ENCODE measurements around the gene RPS6KA5. TPM values are rescaled to one million over a fixed set of nuclear protein-coding genes. Genes with fewer than 3 reads are reported as not detected.
A peak's percentile ranks its signal among the peaks of the same experiment; 100 is the strongest.

The RPS6KA5 gene
- total RNA-seq, 2 donors from 2014 or later = 8.1 to 9.6 TPM

GRCh38 chr14:91075553-91075952 lies 15.1 kb upstream of the RPS6KA5 start:
- DNase-seq = no peak
- intact Hi-C loops (cut with DNase I) = no loop called here

DNA sequence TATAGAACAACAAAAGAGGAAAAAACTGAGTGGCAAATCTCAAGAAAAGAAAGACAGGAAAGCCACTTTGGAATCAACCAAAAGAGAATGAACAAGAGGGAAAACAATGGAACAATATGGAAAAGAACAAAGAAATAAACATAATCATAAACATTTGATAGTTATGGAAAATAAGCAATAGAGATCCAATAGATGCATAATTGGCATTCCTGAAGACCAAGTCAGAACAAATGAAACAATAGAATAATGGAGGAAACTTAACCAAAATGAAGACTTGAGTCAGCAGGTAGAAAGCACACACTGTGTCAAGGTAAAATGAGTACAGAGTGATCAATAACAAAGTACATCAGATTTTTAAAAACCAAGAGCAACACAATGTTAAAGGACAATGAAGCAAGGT lies 10.1 kb upstream of the RPS6KA5 start:
- intact Hi-C loops (cut with DNase I) = no loop called here
- no peak for ATAC-seq
- DNase-seq = no peak

More at GRCh38 chr14:91075553-91075952, 15.1 kb upstream of the RPS6KA5 start:
- ATAC-seq = no peak

- intact Hi-C loops (cut with DNase I) = no loop called here
- ATAC-seq (no peak), DNase-seq (no peak)
Observed at GRCh38 chr14:91068642-91069041, 8.2 kb upstream of the RPS6KA5 start.

GRCh38 chr14:91067186-91067585 lies 6.7 kb upstream of the RPS6KA5 start:
- DNase-seq (no peak), ATAC-seq (no peak)
- intact Hi-C loops (cut with DNase I) = no loop called here

GRCh38 chr14:91065266-91065665 lies 4.8 kb upstream of the RPS6KA5 start:
- DNase-seq (no peak), ATAC-seq (no peak)
- intact Hi-C loops (cut with DNase I) = no loop called here

GRCh38 chr14:91063119-91063518 lies 2.7 kb upstream of the RPS6KA5 start:
- intact Hi-C loops (cut with DNase I) = loop anchor here in 1 of 2 donors (5.0 kb wide), 1 partner anchor 109 kb away; no protein-coding TSS in a partner anchor
- no peak for ATAC-seq

DNA sequence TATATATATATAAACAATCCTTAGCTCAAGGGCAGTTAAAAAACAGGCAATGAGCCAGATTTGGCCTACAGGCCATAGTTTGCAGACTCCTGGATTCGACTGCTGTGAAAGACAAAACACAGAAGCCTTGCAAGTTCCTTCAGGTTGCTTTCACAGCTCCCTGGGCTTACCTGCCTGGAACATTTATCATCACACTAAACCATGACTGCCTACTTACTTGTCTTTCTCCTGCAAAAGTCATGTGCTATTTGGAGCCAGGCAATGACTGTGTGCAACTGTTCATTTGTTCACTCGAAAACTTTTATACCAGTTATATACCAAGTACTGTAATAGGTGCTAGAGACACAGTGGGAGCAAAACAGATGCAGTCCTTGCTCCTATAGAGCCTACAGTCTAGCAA lies 2.2 kb upstream of the RPS6KA5 start:
- no peak for DNase-seq
- no peak for ATAC-seq
- intact Hi-C loops (cut with DNase I) = loop anchor here in 1 of 2 donors (5.0 kb wide), 1 partner anchor 110 kb away; no protein-coding TSS in a partner anchor

More at GRCh38 chr14:91063119-91063518, 2.7 kb upstream of the RPS6KA5 start:
- no peak for DNase-seq

DNA sequence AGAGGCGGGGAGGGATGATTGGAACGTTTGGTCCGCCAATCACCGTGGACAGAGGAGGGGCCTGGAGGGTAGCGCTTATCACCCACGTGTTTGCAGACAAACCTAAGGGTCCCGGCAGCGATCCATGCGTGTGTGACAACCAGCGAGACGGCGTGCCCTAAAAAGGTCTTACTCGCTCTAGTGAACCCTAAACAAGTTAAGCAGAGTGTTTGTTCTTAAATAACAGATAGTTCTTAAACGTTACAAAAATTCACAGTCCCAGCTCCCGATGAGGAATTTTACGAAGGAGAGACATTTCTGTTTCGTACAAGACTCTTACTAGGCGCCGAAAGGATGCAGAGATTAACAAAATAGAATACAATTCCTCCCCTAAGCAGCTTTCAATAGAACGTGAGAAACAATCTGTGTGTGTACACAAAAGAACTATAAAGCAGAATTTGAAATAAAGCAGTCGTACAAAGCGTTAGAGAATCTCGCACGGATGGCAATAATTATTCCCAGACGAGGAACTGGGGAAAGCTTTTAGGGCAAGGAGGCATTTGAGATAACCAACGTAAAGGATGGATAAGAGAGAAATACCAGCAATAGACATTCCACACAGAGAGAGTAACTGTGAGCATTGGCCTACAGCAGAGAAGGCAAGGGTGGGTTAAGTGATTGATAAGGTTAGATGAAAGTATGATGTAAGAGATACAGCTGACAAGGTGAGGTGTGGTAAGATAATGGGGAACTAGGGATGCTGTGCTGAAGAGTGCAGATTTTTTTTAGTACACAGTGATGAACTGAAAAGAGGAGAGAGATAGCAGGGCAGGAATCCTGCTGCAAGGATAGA lies 831 bp upstream of the RPS6KA5 start:
- no peak for ATAC-seq
- intact Hi-C loops (cut with DNase I) = loop anchor here in 1 of 2 donors (5.0 kb wide), 1 partner anchor 111 kb away; no protein-coding TSS in a partner anchor
- no peak for DNase-seq

DNA sequence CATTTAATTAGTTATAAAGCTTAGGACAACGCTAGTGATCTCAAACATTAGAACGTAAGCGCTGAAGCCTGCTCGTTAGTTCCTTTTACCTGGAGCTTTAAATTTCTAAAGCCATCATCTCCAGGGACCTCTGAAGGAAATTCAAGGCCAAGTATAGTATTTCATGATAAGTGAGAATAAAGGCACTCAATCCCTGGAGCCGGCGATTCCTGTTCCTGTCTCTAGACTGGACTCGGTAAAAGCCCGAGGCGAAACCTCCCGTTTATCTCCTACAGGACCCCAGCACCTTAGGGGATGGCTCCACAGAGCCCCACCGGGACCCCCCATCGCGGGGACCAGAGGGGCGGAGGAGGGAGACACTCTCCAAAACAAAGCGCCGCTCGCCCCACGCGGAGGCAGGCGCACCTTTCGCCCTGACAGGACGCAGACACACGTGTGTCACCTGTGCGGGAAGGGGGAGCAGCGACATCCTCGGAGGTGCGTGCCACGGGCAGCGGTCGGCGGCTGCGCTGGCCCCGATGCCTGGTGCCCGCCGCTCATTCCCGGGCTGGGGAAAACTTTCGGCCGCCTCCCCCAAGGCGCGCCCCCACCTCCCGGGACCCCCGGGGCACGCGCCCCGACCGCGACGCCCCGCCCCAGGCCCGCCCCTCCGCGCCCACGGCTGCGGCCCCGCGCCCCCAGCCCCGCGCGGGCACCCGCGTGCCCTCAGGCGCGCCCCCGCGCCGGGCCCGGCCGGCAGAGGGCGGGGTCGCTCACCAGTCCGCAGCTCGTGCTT lies 678 bp downstream of the RPS6KA5 start:
- intact Hi-C loops (cut with DNase I) = loop anchor here (5.0 kb wide), 1 partner anchor 113 kb away; no protein-coding TSS in a partner anchor
- DNase-seq (peak; percentile 42), ATAC-seq (peak; percentile 56 to 70)

- ATAC-seq (no peak), DNase-seq (no peak)
- intact Hi-C loops (cut with DNase I) = loop anchor here in 1 of 2 donors (5.0 kb wide), 1 partner anchor 114 kb away; no protein-coding TSS in a partner anchor
Observed at GRCh38 chr14:91058042-91058581, 2.3 kb downstream of the RPS6KA5 start.

DNA sequence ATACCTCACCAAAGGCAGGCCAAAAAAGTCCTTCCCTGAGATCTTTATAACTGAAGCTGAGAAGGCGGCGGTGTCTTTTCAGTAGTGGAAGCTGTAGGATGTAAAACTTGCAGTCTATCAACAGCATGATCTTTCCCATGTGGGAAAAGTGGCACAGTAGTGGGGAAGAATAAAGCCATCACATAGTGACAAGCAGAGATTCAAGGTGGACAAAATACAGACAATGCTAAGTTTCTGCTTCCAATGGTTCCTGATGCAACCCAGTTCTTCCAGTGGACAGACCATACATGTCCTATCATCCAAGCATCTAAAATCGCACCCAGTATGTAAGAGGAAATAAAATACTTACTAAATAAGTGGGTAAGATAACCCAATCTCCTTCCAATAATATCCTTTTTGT lies 4.1 kb downstream of the RPS6KA5 start:
- DNase-seq (no peak), ATAC-seq (no peak)
- intact Hi-C loops (cut with DNase I) = loop anchor here in 1 of 2 donors (5.0 kb wide), 1 partner anchor 116 kb away; no protein-coding TSS in a partner anchor

GRCh38 chr14:91055016-91055415 lies 5.4 kb downstream of the RPS6KA5 start:
- ATAC-seq (no peak), DNase-seq (no peak)
- intact Hi-C loops (cut with DNase I) = loop anchor here in 1 of 2 donors (5.0 kb wide), 1 partner anchor 117 kb away; no protein-coding TSS in a partner anchor

GRCh38 chr14:91048676-91049075 lies 11.8 kb downstream of the RPS6KA5 start:
- no peak for ATAC-seq
- no peak for DNase-seq
- intact Hi-C loops (cut with DNase I) = no loop called here

- DNase-seq (no peak), ATAC-seq (no peak)
- intact Hi-C loops (cut with DNase I) = no loop called here
Observed at GRCh38 chr14:91048265-91048664, 12.2 kb downstream of the RPS6KA5 start.

DNA sequence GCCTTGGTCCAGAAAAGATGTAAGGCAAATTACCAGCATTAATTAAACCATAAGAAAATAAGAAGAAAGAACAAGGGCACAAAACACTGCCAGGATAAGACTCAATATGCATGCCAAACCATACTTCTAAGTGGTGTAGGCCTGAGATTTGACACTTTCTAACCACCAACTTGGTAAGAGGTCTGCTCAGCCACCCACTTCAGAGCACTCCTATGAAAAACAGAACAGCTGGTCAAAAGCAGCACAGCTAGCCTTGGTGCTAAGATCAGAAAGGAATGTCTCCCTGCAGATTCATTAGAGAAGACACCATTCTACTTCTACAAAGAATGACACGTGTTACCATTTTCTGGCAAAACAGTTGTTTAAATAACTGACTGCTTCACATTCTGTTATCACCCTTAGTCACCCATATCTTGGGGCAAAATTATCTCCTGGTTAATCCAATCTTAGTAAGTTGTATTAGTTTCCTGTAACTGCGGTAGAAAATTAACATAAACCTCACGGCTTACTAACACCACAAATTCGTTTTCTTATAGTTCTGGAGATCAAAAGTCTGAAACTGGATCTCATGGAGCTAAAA lies 13.2 kb downstream of the RPS6KA5 start:
- intact Hi-C loops (cut with DNase I) = no loop called here
- DNase-seq (no peak), ATAC-seq (no peak)

DNA sequence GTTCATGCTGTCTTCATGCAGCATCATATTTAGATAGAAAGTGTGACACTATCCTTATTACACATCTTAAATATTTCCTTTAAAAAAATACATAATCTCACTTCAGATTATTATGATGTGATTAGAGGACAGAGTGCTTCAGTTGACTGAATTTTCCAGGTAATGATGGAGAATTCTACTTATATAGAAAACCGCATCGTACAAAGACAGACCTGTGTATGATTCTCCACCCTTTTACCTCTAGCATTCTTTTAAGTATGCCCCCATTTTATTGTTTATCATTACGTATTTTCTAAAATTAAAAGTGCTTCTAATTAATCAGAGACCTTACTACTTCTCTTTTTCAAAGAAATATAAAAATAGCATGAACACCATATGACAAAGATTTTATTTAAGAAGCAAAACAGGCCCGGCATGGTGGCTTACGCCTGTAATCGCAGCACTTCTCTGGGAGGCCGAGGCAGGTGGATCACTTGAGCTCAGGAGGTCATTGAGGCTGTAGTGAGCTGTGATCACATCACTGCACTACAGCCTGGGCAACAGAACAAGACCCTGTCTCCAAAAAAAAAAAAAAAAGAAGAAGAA lies 13.9 kb downstream of the RPS6KA5 start:
- intact Hi-C loops (cut with DNase I) = no loop called here
- ATAC-seq (no peak), DNase-seq (no peak)

DNA sequence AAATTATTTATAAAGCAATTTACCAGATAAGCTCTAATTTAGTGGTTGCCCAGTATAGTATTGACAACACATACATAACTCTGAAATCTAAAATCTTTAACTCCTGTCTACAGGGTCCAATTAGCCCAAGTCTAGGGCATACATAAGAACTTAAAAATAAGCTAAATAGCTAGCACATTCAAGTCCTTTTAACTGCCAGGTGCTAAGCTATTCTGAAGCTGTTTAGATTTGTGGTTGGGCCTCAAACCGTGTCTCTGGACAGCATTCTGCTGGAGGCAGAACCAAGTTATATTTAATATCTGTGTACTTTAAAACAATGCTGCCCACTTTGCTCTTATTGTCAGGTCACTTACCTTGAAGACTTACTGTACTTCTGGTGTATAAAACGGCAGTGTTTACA lies 19.0 kb downstream of the RPS6KA5 start:
- DNase-seq (no peak), ATAC-seq (no peak)
- intact Hi-C loops (cut with DNase I) = no loop called here

GRCh38 chr14:91040545-91040944 lies 19.9 kb downstream of the RPS6KA5 start:
- intact Hi-C loops (cut with DNase I) = no loop called here
- no peak for ATAC-seq
- DNase-seq = no peak

- peak; percentile 20 for DNase-seq
- intact Hi-C loops (cut with DNase I) = no loop called here
- ATAC-seq = peak in 1 of 2 donors; percentile 88
Observed at GRCh38 chr14:91038439-91038838, 22.0 kb downstream of the RPS6KA5 start.
